ENCODE measurements around the gene BSG.
"Not testable (repeated sequence)": the region's sequence is repeated elsewhere in the genome, so short reads cannot be mapped to it uniquely, and the experiment has no call there.

Gene BSG

DNA sequence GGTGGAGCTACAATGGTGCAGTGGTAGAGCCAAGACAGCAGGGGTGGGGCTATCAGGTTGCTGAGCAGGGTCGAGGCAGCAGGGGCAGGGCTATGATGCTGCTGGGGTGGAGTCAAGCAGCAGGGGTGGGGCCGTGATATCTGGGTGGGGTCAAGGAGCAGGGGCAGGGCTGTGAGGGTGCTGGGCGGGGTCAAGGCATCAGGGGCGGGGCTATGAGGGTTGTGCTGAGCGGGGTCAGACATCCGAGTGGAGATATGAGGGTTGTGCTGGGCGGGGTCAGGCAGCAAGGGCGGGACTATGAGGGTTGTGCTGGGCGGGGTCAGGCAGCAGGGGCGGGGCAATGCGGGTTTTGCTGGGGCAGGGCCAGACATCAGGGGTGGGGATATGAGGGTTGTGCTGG is 32.0 kb downstream of the BSG start:
- DNase-seq (ENCODE audit: low spot score) = no peak

GRCh38 chr19:605061-605971 is 32.9 kb downstream of the BSG start:
- not testable (repeated sequence) for DNase-seq (ENCODE audit: low spot score)

DNA sequence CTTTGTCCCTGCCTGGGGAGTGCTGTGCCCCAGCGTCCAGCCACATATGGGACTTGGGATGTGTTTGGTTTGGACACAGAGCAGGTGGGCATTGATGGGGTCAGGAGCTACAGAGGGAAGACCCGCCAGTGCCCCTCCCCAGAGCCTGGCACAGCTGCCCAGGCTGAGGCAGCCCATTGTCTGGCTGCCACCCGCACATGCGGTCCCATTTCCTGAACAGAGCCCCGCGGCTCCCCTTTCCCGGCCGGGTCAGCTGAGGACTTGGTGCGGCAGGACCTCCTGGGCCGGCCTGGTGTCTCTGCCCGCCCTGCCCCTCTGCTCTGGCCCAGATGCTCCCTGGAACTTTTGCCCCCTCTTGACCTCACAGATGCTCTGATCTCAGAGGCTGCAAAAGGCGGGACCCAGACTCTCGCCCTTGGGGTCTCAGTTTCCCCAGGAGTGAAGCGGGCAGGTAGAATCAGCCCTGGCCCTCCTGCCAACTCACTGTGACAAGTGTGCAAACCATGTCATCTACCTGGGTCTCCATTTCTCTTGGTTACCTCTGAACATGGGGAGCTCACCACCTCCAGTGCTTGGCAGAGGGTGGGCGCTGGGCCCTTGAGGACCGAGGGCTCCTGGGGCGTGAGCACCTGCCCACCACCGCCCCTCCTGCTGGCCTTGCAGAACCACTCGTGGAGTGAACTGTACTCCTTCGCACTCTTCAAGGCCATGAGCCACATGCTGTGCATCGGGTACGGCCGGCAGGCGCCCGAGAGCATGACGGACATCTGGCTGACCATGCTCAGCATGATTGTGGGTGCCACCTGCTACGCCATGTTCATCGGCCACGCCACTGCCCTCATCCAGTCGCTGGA is 35.1 kb downstream of the BSG start:
- no peak for DNase-seq (ENCODE audit: low spot score)

DNA sequence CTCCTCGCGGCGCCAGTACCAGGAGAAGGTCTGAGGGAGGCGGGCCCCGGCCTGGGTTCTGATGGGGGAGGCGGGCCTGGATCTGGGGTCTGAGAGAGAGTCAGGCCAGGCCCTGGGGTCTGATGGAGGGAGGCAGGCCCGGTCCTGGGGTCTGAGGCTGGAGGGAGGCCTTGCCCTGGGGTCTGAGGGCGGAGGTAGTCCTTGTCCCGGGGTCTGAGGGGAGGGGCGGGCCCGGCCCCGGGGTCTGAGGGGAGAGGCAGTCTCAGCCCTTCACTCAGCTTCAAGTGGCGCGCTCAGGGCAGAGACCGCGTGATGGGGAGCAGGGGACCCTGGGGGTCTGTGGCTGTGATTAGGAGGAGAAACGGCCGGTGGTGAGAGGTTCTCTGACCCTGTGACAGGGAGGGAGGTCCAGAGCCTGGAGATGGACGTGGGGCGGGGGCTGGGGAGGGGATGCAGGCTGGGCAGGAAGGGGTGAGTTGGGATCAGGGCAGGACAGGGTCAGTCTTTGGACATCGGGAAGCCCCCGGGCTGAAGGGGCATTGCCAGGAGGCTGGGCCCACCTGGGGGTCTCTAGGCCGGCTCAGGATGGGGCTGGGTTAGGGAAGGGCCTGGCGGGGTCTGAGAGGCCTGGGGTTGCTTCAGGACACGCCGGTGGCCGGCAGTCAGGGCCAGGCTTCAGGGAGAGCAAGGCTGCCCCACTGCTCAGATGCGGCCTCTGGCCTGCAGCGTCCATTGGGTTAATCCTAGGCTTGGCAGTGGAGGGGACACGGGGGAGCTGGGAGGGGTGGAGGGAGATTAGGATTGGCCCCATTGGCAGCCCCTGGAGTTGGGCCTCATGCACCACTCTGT is 36.0 kb downstream of the BSG start:
- DNase-seq (ENCODE audit: low spot score) = no peak

GRCh38 chr19:609004-609346 is 36.6 kb downstream of the BSG start:
- no peak for DNase-seq (ENCODE audit: low spot score)

GRCh38 chr19:610071-610800 is 37.8 kb downstream of the BSG start:
- no peak for DNase-seq (ENCODE audit: low spot score)

DNA sequence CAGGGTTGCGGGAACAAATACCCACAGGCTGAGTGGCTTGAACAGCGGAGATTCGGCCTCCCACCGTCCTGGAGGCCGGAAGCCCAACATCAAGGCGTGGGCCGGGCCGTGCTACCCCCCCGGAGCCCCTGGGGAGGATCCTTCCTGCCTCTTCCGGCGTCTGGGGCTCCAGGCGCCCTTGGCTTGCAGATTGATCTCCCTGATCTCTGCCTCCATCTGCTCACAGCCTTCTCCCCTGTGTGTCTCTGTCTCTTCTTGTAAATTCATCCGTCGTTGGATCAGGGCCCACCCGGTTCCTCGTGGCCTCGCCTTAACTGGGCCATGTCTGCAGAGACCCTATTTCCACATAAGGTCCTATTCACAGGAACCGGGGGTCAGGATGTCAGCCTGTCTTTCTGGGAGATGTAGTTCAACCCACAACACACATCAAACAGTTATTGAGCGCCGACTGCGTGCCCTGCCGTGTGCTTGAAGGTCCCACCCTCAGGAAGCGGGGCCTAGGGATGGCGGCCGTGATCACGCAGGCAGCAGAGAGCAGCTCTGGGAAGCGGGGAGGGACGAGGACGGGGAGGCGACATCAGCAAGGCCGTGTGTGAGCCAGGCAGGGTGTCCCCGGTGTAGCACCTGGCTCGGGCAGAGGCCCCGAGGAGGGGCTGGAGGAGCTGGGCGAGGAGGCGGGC is 38.5 kb downstream of the BSG start:
- peak; percentile 33 for DNase-seq (ENCODE audit: low spot score)

DNA sequence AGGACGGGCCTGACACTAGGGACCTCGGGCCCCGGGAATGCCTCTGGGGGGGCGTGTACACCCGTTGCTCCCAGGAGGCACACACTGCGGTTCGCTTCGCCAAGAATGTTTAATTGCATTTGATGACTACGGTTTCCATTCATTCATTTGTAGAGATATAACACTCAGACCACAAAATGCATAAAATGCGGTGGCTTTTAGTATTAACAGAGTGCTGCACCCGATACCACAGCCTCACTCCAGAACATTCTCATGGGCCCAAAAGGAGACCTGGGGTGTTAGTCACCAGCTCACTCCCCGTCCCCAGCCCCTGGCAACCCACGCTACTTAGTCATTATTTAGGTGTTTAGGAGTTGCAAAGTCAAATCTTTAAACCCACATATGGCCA is 39.1 kb downstream of the BSG start:
- DNase-seq (ENCODE audit: low spot score) = no peak

- DNase-seq (ENCODE audit: low spot score) = no peak
Measured at GRCh38 chr19:612941-613340, 40.5 kb downstream of the BSG start.

- no peak for DNase-seq (ENCODE audit: low spot score)
Measured at GRCh38 chr19:613732-614567, 41.6 kb downstream of the BSG start.

DNA sequence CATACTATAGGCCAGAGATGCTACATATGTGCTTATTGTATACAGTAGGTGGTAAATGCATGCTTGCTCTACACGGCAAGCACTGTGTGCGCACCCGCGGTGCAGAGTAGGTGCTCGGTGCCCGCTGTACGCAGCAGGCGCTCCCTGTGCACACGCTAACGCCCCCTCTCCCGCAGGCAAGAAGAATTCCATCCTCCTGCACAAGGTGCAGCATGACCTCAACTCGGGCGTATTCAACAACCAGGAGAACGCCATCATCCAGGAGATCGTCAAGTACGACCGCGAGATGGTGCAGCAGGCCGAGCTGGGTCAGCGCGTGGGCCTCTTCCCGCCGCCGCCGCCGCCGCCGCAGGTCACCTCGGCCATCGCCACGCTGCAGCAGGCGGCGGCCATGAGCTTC is 43.2 kb downstream of the BSG start:
- DNase-seq (ENCODE audit: low spot score) = no peak

- DNase-seq (ENCODE audit: low spot score) = no peak
Measured at GRCh38 chr19:616062-616700, 43.8 kb downstream of the BSG start.

DNA sequence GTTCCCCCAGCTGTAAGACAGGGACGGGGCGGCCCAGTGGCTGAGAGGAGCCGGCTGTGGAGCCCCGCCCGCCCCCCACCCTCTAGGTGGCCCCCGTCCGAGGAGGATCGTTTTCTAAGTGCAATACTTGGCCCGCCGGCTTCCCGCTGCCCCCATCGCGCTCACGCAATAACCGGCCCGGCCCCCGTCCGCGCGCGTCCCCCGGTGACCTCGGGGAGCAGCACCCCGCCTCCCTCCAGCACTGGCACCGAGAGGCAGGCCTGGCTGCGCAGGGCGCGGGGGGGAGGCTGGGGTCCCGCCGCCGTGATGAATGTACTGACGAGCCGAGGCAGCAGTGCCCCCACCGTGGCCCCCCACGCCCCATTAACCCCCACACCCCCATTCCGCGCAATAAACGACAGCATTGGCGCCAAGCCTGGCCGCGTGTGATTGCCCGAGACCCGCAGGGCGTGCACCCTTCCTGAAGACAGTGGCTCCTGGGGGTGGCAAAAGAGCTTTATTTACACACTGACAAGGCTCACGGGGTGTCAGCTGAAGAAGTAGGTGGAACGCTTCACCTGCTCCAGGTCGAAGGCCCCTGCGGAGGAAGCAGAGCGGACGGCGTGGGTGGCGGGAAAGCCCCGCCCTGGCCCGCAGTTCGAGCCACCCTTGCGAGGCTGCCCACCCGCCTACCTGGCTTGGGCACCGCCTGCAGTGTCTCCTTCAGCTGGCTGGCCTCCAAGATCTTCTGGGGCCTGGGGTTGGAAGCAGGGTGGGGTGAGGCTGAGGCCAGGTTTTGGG is 44.5 kb downstream of the BSG start:
- DNase-seq (ENCODE audit: low spot score) = no peak

DNA sequence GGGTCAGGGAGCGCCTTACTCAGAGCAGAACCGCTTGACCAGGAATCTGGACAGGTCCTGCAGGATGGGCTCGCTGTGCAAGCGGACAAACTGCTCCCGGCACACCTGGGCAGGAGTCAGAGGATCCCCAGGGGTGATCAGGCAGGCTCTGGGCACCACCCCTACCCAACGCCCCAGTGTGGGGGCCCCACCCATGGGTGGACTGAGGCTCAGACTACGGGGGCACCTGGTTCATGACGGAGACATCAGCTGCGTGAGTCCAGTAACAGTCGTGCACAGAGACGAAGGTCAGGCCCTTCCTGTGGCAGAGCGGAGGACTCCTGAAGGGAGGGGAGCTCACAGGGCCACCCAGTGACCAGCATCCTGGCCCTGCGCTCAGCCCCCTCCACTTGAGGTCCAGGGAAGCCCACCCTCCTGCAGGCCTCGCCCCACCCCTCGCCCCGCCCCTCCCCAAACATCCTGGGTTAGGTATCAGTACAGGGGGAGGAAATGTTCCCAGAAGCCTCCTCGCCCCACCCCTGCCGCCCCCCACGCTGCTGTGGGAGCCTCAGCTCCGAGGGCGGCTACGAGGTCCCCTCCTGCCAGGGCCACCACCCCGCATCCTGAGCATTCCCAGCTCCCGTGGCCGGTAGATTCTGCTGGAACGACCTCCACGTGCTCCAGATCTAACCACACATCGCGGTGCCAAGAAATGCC is 45.3 kb downstream of the BSG start:
- DNase-seq (ENCODE audit: low spot score) = no peak

DNA sequence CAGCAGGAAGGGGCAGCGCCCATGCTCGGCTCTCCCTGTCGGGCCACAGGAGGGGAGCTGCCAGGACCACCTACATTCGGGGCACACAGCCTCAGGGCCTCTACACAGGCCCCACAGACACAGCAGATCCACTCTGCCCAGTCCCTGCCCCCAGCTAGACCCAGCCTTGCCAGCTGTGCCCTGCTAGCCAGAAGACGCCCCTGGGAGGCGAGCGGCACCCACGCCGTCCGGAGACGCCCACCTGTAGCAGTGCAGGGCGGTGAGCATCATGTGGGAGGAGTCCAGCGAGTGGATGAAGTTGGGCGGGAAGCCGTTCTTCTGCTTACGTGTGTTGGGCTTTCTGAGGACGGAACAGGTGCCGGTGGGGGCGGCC is 45.8 kb downstream of the BSG start:
- DNase-seq (ENCODE audit: low spot score) = no peak

- no peak for DNase-seq (ENCODE audit: low spot score)
Measured at GRCh38 chr19:618674-619285, 46.4 kb downstream of the BSG start.

DNA sequence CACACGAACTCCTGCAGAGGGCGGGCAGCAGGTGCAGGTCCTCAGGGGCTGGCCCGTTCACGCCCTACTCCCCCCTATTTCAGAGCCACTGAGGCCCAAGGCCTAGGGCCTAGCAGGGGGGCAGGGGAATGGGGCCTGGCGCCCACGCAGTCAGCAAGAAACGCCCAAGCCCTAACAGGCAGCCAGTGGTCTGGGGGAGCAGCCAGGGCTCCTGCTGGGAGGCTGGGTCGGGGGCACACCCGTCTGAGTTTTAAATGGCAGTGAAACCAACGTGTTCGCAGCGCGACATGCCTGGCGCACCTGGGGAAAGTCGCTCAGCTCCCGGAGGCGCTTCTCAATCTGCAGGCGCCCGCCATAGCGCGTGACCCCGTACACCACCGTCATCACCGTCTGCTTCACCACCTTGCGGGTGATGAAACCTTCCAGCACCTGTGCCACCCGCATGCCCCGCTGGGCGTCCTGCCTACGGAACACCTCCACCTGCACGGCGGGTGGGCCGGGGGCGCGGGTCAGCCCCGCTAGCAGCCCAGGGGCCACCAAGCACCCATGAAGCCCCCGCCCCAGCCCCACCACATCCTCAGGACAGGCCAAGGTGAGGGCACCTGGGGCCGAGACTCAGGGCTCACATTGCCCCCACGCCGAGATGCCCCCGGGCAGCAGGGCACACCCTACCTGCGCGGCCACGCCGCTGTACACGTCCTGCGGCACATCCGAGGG is 47.0 kb downstream of the BSG start:
- no peak for DNase-seq (ENCODE audit: low spot score)
